GM23248 (cell line): Measurements from ENCODE around the gene OR10G7.

Experiments used
- EZH2 ChIP-seq: fragments of 200-600 bp; sonication (generic); IDR thresholded peaks from 2 replicates; pipeline ENCODE4 v1.6.1; 2018; ENCODE audit warnings: antibody characterized with exemption, mild to moderate bottlenecking; ENCODE audit not compliant: insufficient read depth, poor library complexity, severe bottlenecking
- EZH2phosphoT487 ChIP-seq: fragments of 200-600 bp; sonication (generic); IDR thresholded peaks from 2 replicates; pipeline ENCODE4 v1.6.1; 2018; ENCODE audit warnings: antibody characterized with exemption, moderate library complexity, mild to moderate bottlenecking, low read depth; ENCODE audit not compliant: insufficient read depth

DNA sequence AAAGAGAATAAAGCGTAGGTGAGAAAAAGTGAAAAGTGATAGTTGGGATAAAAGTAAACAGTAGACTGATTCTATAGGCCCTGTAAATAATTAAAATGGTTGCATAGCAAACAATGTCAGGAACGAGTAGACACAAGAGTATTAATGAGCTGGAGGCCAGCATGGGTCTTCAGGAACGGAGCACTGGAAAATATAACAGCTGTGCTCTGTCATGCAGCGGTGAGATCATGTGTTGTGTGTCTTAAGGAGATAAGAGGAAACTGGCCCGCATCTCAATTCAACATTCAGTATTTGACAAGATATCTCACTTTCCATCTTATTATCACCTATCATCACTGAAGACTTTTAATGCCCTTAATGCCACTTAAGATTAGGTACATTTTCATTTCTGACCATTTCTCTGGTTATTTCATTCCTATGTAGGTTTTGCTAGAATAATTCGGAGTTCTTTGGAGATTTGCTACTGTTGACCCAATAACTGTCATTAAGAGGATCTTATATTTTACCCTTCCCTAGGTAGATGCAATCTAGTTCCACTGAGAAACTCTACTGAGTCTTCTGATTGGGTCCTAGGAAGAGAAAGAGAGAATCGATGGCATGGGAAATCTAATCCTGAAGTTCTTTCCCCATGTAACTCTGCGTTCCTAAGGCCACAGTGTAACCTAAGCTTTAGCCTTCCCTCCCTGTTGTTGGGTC lies 38.7 kb upstream of the OR10G7 start:
- TF ChIP-seq EZH2: no peak
- no peak for TF ChIP-seq EZH2phosphoT487
